IPS DF 6.9 (cell line): Measurements from ENCODE around the gene DMRTB1.
"Not testable (repeated sequence)": the region's sequence is repeated elsewhere in the genome, so short reads cannot be mapped to it uniquely, and the experiment has no call there.

ENCODE experiments used
- DNase-seq: peaks from one replicate; pipeline ENCODE4 v3.0.0-alpha.2; 2013; ENCODE audit warnings: low read depth, low spot score
- H3K27ac ChIP-seq: one replicate; pipeline ENCODE4 v1.5.1; 2013; ENCODE audit warnings: low read length, control low read depth
- H3K27me3 ChIP-seq: 2 replicates; pipeline ENCODE4 v1.6.1; 2013; ENCODE audit warnings: mild to moderate bottlenecking, low read length; ENCODE audit not compliant: control insufficient read depth, insufficient read depth
- H3K36me3 ChIP-seq: 2 replicates; pipeline ENCODE4 v1.6.1; 2013; ENCODE audit warnings: low read length; ENCODE audit not compliant: control insufficient read depth, insufficient read depth
- H3K4me1 ChIP-seq: 2 replicates; pipeline ENCODE4 v1.6.1; 2013; ENCODE audit warnings: low read length; ENCODE audit not compliant: control insufficient read depth, insufficient read depth
- H3K4me3 ChIP-seq: 2 replicates; pipeline ENCODE4 v1.5.1; 2013; ENCODE audit warnings: mild to moderate bottlenecking, low read length
- H3K9me3 ChIP-seq: 2 replicates; pipeline ENCODE4 v1.6.1; 2013; ENCODE audit warnings: low read length, inconsistent platforms; ENCODE audit not compliant: control insufficient read depth, insufficient read depth
- WGBS: extraction: QIAGEN DNeasy Blood & Tissue Kit; methylation state at CpG from one replicate; pipeline ENCODE4 v1.1.7; 2013; ENCODE audit warnings: mixed read lengths, missing lambda C conversion rate; ENCODE audit not compliant: insufficient read length, insufficient coverage; 5-methylcytosine and 5-hydroxymethylcytosine counted together

The DMRTB1 gene

GRCh38 chr1:53434405-53435007, 24.7 kb upstream of the DMRTB1 start:
- not testable (repeated sequence) for H3K4me1 ChIP-seq, DNase-seq, H3K36me3 ChIP-seq, H3K4me3 ChIP-seq, H3K9me3 ChIP-seq, H3K27ac ChIP-seq, H3K27me3 ChIP-seq
- WGBS = no CpG with 5 or more reads among the region's 10 CpGs

GRCh38 chr1:53435151-53435550, 24.0 kb upstream of the DMRTB1 start:
- no peaks in the 10 kb centered on the region for H3K27me3 ChIP-seq
- no peaks in the 10 kb centered on the region; the same call in 1 of the 2 replicates for H3K9me3 ChIP-seq
- H3K36me3 ChIP-seq = peaks cover 2% of the 10 kb centered on the region
- H3K4me3 ChIP-seq = no peak overlapping the region
- H3K27ac ChIP-seq = no peak overlapping the region
- H3K4me1 ChIP-seq = peaks cover 3% of the 10 kb centered on the region
- no CpG with 5 or more reads among the region's 4 CpGs for WGBS
- DNase-seq = no peak

GRCh38 chr1:53438427-53439336, 20.5 kb upstream of the DMRTB1 start:
- peaks cover 3% of the 10 kb centered on the region; the same call in 1 of the 2 replicates for H3K4me1 ChIP-seq
- no peak overlapping the region for H3K27ac ChIP-seq
- H3K4me3 ChIP-seq = no peak overlapping the region
- WGBS = no CpG with 5 or more reads among the region's 79 CpGs
- DNase-seq = no peak
- peaks cover 2% of the 10 kb centered on the region for H3K36me3 ChIP-seq
- H3K9me3 ChIP-seq = no peaks in the 10 kb centered on the region; the same call in 1 of the 2 replicates
- H3K27me3 ChIP-seq = no peaks in the 10 kb centered on the region

- Histone ChIP-seq H3K4me1 (peaks cover 3% of the 10 kb centered on the region; the same call in 1 of the 2 replicates), H3K9me3 (no peaks in the 10 kb centered on the region; the same call in 1 of the 2 replicates), H3K4me3 (no peak overlapping the region), H3K27me3 (no peaks in the 10 kb centered on the region), H3K27ac (no peak overlapping the region), H3K36me3 (peaks cover 2% of the 10 kb centered on the region)
- WGBS = no CpG with 5 or more reads among the region's 58 CpGs
- no peak for DNase-seq
Observed at GRCh38 chr1:53439337-53440207, 19.6 kb upstream of the DMRTB1 start.

- H3K4me3 ChIP-seq = no peak overlapping the region
- H3K27me3 ChIP-seq = no peaks in the 10 kb centered on the region
- H3K9me3 ChIP-seq = no peaks in the 10 kb centered on the region
- peaks cover 2% of the 10 kb centered on the region for H3K36me3 ChIP-seq
- DNase-seq = no peak
- no CpG with 5 or more reads among the region's 6 CpGs for WGBS
- H3K27ac ChIP-seq = no peak overlapping the region
- H3K4me1 ChIP-seq = 0 out of 2 replicates have a peak, but pooled peaks cover 3% of the 10 kb centered on the region
Observed at GRCh38 chr1:53440633-53441032, 18.6 kb upstream of the DMRTB1 start.

- Histone ChIP-seq H3K27ac (no peak overlapping the region), H3K36me3 (peaks cover 2% of the 10 kb centered on the region), H3K4me1 (0 out of 2 replicates have a peak, but pooled peaks cover 3% of the 10 kb centered on the region), H3K4me3 (no peak overlapping the region), H3K27me3 (no peaks in the 10 kb centered on the region), H3K9me3 (no peaks in the 10 kb centered on the region)
- DNase-seq = no peak
- no CpG with 5 or more reads among the region's 2 CpGs for WGBS
Observed at GRCh38 chr1:53442299-53442698, 16.9 kb upstream of the DMRTB1 start.

- Histone ChIP-seq H3K4me1 (peaks cover 10% of the 10 kb centered on the region), H3K27me3 (no peaks in the 10 kb centered on the region), H3K9me3 (no peaks in the 10 kb centered on the region), H3K27ac (no peak overlapping the region), H3K4me3 (no peak overlapping the region), H3K36me3 (no peaks in the 10 kb centered on the region)
- DNase-seq = no peak
- WGBS = no CpG with 5 or more reads among the region's 2 CpGs
Observed at GRCh38 chr1:53446051-53446450, 13.1 kb upstream of the DMRTB1 start.

GRCh38 chr1:53447413-53447812, 11.8 kb upstream of the DMRTB1 start:
- DNase-seq = no peak
- H3K27ac ChIP-seq = no peak overlapping the region
- peaks cover 7% of the 10 kb centered on the region for H3K4me1 ChIP-seq
- no CpG with 5 or more reads among the region's 4 CpGs for WGBS
- no peaks in the 10 kb centered on the region for H3K27me3 ChIP-seq
- H3K36me3 ChIP-seq = no peaks in the 10 kb centered on the region
- no peak overlapping the region for H3K4me3 ChIP-seq
- no peaks in the 10 kb centered on the region for H3K9me3 ChIP-seq

- no peaks in the 10 kb centered on the region for H3K27me3 ChIP-seq
- no peak overlapping the region for H3K27ac ChIP-seq
- H3K4me3 ChIP-seq = no peak overlapping the region
- peaks cover 7% of the 10 kb centered on the region for H3K4me1 ChIP-seq
- no peaks in the 10 kb centered on the region for H3K36me3 ChIP-seq
- DNase-seq = no peak
- WGBS = no CpG with 5 or more reads among the region's 2 CpGs
- H3K9me3 ChIP-seq = no peaks in the 10 kb centered on the region
Observed at GRCh38 chr1:53448241-53448841, 10.9 kb upstream of the DMRTB1 start.

GRCh38 chr1:53449021-53449420, 10.2 kb upstream of the DMRTB1 start:
- Histone ChIP-seq H3K36me3 (no peaks in the 10 kb centered on the region), H3K4me1 (peaks cover 7% of the 10 kb centered on the region), H3K27ac (no peak overlapping the region), H3K27me3 (no peaks in the 10 kb centered on the region), H3K9me3 (no peaks in the 10 kb centered on the region), H3K4me3 (no peak overlapping the region)
- no peak for DNase-seq
- WGBS = no CpG with 5 or more reads among the region's 3 CpGs
